PC-3 (cell line): ENCODE results near the gene SMIM14. TPM values are rescaled to one million over a fixed set of nuclear protein-coding genes. Genes with fewer than 3 reads are reported as not detected.

Source experiments
- total RNA-seq: library from RNA; depleted of rRNA; stranded (reverse); fragments of >200 nt; gene quantifications from 2 replicates; pipeline ENCODE4 v1.2.3, GENCODE V29; 2014; rRNA removed

SMIM14 gene
- total RNA-seq, 1 experiment from 2014 or later = 4.8 TPM

Other genes starting within 250 kb of the SMIM14 start
- gene KLB, start 231.9 kb downstream of the SMIM14 start, total RNA-seq = not detected in 2 replicates
- gene RPL9, start 179.9 kb downstream of the SMIM14 start, total RNA-seq = 1,291 and 1,298 TPM in 2 replicates
- gene LIAS, start 179.8 kb downstream of the SMIM14 start, total RNA-seq = 6.6 and 8.3 TPM in 2 replicates
- gene UGDH, start 111.4 kb downstream of the SMIM14 start, total RNA-seq = 50.0 and 53.4 TPM in 2 replicates
- 30.1 and 38.9 TPM in 2 replicates for gene UBE2K, start 59.3 kb upstream of the SMIM14 start, total RNA-seq